Measurements from ENCODE around the gene AP2B1. TPM values are rescaled to one million over a fixed set of nuclear protein-coding genes. Genes with fewer than 3 reads are reported as not detected.

AP2B1 gene
- total and polyA plus RNA-seq, 4 donors: 8.7 to 55.6 (median 22.3) TPM

- Histone ChIP-seq H3K4me1 (ENCODE audit: control insufficient read depth in 4 of 4, insufficient read depth in 4 of 4, low read length in 3 of 4) (peaks cover 2 to 12% (median 6%) of the 10 kb centered on the region in 4 donors), H3K9me3 (ENCODE audit: control insufficient read depth in 4 of 4, low read length in 3 of 4) (no peaks in the 10 kb centered on the region), H3K27ac (ENCODE audit: low read depth in 1 of 2, low read length in 2 of 2) (no peak overlapping the region), H3K36me3 (ENCODE audit: control insufficient read depth in 4 of 4, insufficient read depth in 3 of 4, low read depth in 1 of 4, low read length in 3 of 4) (no peaks in the 10 kb centered on the region), H3K4me3 (ENCODE audit: low read depth in 1 of 3, low read length in 3 of 3) (no peak overlapping the region), H3K27me3 (ENCODE audit: control insufficient read depth in 4 of 4, insufficient read depth in 4 of 4, low read length in 3 of 4) (no peaks in the 10 kb centered on the region), H3K9ac (ENCODE audit: low read depth in 1 of 2, low read length in 2 of 2) (no peak overlapping the region)
- no peak for DNase-seq (ENCODE audit: low spot score)
- TF ChIP-seq FOXA1 (IDR thresholded peaks at IDR 0.05) (no peak), YY1 (IDR thresholded peaks at IDR 0.05) (no peak), HNF4G (IDR thresholded peaks at IDR 0.05) (no peak), FOXA2 (IDR thresholded peaks at IDR 0.05) (no peak), SP1 (IDR thresholded peaks at IDR 0.05) (no peak), HNF4A (conservative IDR thresholded peaks at IDR 0.05) (no peak)
- TF ChIP-seq, protein P1, sequence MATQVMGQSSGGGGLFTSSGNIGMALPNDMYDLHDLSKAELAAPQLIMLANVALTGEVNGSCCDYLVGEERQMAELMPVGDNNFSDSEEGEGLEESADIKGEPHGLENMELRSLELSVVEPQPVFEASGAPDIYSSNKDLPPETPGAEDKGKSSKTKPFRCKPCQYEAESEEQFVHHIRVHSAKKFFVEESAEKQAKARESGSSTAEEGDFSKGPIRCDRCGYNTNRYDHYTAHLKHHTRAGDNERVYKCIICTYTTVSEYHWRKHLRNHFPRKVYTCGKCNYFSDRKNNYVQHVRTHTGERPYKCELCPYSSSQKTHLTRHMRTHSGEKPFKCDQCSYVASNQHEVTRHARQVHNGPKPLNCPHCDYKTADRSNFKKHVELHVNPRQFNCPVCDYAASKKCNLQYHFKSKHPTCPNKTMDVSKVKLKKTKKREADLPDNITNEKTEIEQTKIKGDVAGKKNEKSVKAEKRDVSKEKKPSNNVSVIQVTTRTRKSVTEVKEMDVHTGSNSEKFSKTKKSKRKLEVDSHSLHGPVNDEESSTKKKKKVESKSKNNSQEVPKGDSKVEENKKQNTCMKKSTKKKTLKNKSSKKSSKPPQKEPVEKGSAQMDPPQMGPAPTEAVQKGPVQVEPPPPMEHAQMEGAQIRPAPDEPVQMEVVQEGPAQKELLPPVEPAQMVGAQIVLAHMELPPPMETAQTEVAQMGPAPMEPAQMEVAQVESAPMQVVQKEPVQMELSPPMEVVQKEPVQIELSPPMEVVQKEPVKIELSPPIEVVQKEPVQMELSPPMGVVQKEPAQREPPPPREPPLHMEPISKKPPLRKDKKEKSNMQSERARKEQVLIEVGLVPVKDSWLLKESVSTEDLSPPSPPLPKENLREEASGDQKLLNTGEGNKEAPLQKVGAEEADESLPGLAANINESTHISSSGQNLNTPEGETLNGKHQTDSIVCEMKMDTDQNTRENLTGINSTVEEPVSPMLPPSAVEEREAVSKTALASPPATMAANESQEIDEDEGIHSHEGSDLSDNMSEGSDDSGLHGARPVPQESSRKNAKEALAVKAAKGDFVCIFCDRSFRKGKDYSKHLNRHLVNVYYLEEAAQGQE (IDR thresholded peaks at IDR 0.05): no peak
- TF ChIP-seq, protein P2, sequence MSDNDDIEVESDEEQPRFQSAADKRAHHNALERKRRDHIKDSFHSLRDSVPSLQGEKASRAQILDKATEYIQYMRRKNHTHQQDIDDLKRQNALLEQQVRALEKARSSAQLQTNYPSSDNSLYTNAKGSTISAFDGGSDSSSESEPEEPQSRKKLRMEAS (IDR thresholded peaks at IDR 0.05): no peak
- TF ChIP-seq, protein P3, sequence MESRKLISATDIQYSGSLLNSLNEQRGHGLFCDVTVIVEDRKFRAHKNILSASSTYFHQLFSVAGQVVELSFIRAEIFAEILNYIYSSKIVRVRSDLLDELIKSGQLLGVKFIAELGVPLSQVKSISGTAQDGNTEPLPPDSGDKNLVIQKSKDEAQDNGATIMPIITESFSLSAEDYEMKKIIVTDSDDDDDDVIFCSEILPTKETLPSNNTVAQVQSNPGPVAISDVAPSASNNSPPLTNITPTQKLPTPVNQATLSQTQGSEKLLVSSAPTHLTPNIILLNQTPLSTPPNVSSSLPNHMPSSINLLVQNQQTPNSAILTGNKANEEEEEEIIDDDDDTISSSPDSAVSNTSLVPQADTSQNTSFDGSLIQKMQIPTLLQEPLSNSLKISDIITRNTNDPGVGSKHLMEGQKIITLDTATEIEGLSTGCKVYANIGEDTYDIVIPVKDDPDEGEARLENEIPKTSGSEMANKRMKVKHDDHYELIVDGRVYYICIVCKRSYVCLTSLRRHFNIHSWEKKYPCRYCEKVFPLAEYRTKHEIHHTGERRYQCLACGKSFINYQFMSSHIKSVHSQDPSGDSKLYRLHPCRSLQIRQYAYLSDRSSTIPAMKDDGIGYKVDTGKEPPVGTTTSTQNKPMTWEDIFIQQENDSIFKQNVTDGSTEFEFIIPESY (IDR thresholded peaks at IDR 0.05): no peak
- WGBS: 82% methylated on average over 5 of the region's 5 CpGs
These were observed 174.5 kb downstream of the AP2B1 start for GRCh38 chr17:35761601-35762000.

- no peaks in the 10 kb centered on the region for H3K27me3 ChIP-seq (ENCODE audit: control insufficient read depth in 4 of 4, insufficient read depth in 4 of 4, low read length in 3 of 4)
- 36% methylated on average over 17 of the region's 17 CpGs for WGBS
- no peak for DNase-seq (ENCODE audit: low spot score)
- H3K36me3 ChIP-seq (ENCODE audit: control insufficient read depth in 4 of 4, insufficient read depth in 3 of 4, low read depth in 1 of 4, low read length in 3 of 4): no peaks in the 10 kb centered on the region
- no peak overlapping the region for H3K27ac ChIP-seq (ENCODE audit: low read depth in 1 of 2, low read length in 2 of 2)
- H3K4me3 ChIP-seq (ENCODE audit: low read depth in 1 of 3, low read length in 3 of 3): peak overlapping the region in 1 of 3 donors; percentile 53
- H3K9ac ChIP-seq (ENCODE audit: low read depth in 1 of 2, low read length in 2 of 2): no peak overlapping the region
- H3K4me1 ChIP-seq (ENCODE audit: control insufficient read depth in 4 of 4, insufficient read depth in 4 of 4, low read length in 3 of 4): peaks cover 2 to 12% (median 6%) of the 10 kb centered on the region in 4 donors
- no peaks in the 10 kb centered on the region for H3K9me3 ChIP-seq (ENCODE audit: control insufficient read depth in 4 of 4, low read length in 3 of 4)
- TF ChIP-seq SP1 (IDR thresholded peaks at IDR 0.05) (no peak), YY1 (IDR thresholded peaks at IDR 0.05) (no peak), FOXA2 (IDR thresholded peaks at IDR 0.05) (no peak), FOXA1 (IDR thresholded peaks at IDR 0.05) (no peak), HNF4A (conservative IDR thresholded peaks at IDR 0.05) (no peak), NR2F2 (IDR thresholded peaks at IDR 0.05) (no peak), TAF1 (conservative IDR thresholded peaks at IDR 0.05) (no peak), JUND (IDR thresholded peaks at IDR 0.05) (no peak), RAD21 (IDR thresholded peaks at IDR 0.05) (no peak)
- TF ChIP-seq, protein P4, sequence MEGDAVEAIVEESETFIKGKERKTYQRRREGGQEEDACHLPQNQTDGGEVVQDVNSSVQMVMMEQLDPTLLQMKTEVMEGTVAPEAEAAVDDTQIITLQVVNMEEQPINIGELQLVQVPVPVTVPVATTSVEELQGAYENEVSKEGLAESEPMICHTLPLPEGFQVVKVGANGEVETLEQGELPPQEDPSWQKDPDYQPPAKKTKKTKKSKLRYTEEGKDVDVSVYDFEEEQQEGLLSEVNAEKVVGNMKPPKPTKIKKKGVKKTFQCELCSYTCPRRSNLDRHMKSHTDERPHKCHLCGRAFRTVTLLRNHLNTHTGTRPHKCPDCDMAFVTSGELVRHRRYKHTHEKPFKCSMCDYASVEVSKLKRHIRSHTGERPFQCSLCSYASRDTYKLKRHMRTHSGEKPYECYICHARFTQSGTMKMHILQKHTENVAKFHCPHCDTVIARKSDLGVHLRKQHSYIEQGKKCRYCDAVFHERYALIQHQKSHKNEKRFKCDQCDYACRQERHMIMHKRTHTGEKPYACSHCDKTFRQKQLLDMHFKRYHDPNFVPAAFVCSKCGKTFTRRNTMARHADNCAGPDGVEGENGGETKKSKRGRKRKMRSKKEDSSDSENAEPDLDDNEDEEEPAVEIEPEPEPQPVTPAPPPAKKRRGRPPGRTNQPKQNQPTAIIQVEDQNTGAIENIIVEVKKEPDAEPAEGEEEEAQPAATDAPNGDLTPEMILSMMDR (IDR thresholded peaks at IDR 0.05; ENCODE audit: low read depth, low read length, missing input control): no peak
These were observed 176.6 kb downstream of the AP2B1 start for GRCh38 chr17:35763767-35764122.

All from liver (tissue), 9 donors.